ES-I3 (cell line): ENCODE data around the gene MEGF9.

Source experiments
- H3K36me3 ChIP-seq: 2 replicates; pipeline ENCODE4 v1.6.1; 2013; ENCODE audit warnings: mild to moderate bottlenecking, low read length, control low read depth, moderate library complexity; ENCODE audit not compliant: insufficient read depth
- H3K4me1 ChIP-seq: 2 replicates; pipeline ENCODE4 v1.6.1; 2013; ENCODE audit warnings: mild to moderate bottlenecking, control low read depth, low read length; ENCODE audit not compliant: insufficient read depth
- H3K9ac ChIP-seq: 2 replicates; pipeline ENCODE4 v1.6.1; 2013; ENCODE audit warnings: low read depth, mild to moderate bottlenecking, low read length, moderate library complexity
- H3K9me3 ChIP-seq: 2 replicates; pipeline ENCODE4 v1.6.1; 2013; ENCODE audit warnings: mild to moderate bottlenecking, low read length, moderate library complexity; ENCODE audit not compliant: control insufficient read depth, insufficient read depth

Gene MEGF9

GRCh38 chr9:120677965-120678364 lies 36.3 kb downstream of the MEGF9 start:
- Histone ChIP-seq H3K36me3 (no peaks in the 10 kb centered on the region), H3K9ac (no peak overlapping the region), H3K9me3 (no peaks in the 10 kb centered on the region), H3K4me1 (no peaks in the 10 kb centered on the region)

DNA sequence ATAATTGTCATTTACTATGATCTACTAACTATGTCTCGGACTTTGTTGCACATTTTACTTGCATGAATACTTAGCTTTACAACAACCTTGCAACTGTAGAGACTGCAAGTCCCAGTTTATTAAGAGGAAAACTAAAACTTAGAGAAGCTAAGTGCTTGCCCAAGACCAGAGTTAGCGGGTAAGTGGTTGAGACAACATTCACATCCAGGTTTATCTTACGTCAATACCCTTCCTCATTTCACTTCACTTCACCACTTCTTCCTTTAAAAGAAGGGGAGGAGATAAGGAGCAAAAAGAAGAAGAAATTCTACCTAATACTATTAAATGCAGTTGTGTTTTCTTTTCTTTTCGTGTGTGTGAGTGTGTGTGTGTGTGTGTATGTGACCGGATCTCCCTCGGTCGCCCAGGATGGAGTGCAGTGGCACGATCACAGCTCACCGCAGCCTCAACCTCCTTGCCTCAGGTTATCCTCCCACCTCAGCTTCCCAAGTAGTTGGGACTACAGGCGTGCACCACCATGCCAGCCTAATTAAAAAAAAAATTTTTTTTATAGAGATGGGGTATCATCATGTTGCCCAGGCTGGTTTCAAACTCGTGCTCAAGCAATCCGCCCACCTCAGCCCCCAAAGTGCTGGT lies 37.4 kb downstream of the MEGF9 start:
- H3K9ac ChIP-seq = no peak overlapping the region
- H3K9me3 ChIP-seq = no peaks in the 10 kb centered on the region
- H3K4me1 ChIP-seq = no peaks in the 10 kb centered on the region
- H3K36me3 ChIP-seq = no peaks in the 10 kb centered on the region

- Histone ChIP-seq H3K9ac (no peak overlapping the region), H3K36me3 (no peaks in the 10 kb centered on the region), H3K9me3 (no peaks in the 10 kb centered on the region), H3K4me1 (no peaks in the 10 kb centered on the region)
These were observed 45.9 kb downstream of the MEGF9 start for GRCh38 chr9:120668399-120668798.

- H3K9ac ChIP-seq = no peak overlapping the region
- H3K9me3 ChIP-seq = no peaks in the 10 kb centered on the region
- H3K4me1 ChIP-seq = no peaks in the 10 kb centered on the region
- no peaks in the 10 kb centered on the region for H3K36me3 ChIP-seq
These were observed 50.3 kb downstream of the MEGF9 start for GRCh38 chr9:120663950-120664349.

DNA sequence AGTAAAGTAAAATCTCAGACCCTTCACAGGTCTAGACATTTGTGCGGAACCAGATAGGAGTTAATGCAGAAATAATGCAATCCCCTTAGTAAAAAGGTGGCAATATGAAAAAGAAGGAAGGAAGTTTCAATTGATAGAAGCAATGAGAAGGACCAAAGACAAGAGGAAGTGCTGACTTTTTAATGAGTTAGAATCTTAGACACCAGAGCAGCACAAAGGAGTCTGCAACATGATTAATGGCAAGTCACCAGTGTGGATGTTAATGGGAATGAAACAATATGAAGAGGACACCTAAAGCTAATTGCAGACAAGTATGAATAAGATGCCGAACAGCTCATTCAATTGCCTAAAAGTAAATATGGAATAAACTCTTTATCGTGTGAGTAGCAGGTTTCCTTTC lies 50.9 kb downstream of the MEGF9 start:
- Histone ChIP-seq H3K9me3 (no peaks in the 10 kb centered on the region), H3K36me3 (no peaks in the 10 kb centered on the region), H3K9ac (no peak overlapping the region), H3K4me1 (no peaks in the 10 kb centered on the region)

GRCh38 chr9:120662513-120662912 lies 51.8 kb downstream of the MEGF9 start:
- no peaks in the 10 kb centered on the region for H3K9me3 ChIP-seq
- no peak overlapping the region for H3K9ac ChIP-seq
- no peaks in the 10 kb centered on the region for H3K36me3 ChIP-seq
- H3K4me1 ChIP-seq = no peaks in the 10 kb centered on the region

GRCh38 chr9:120659676-120660075 lies 54.6 kb downstream of the MEGF9 start:
- Histone ChIP-seq H3K9me3 (no peaks in the 10 kb centered on the region), H3K36me3 (no peaks in the 10 kb centered on the region), H3K9ac (no peak overlapping the region), H3K4me1 (no peaks in the 10 kb centered on the region)

DNA sequence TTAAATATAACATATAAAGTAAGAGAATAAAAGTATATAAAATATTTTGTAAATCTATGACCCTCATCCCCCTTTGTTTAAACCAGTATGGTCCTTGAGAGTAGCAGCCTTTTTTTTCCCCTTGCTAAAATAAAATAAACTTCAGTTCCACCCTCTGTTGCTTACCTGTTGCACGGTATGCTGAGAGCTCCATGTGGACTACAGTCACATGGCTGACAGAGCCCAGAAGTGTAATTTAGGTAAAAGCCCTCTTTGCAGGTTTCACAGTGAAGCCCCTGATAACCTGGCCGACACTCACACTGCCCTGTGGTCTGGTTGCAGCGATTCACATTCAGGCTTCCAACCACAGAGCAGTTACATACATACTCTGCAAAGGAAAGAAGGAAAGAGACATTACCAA lies 55.1 kb downstream of the MEGF9 start:
- Histone ChIP-seq H3K4me1 (no peaks in the 10 kb centered on the region), H3K9me3 (no peaks in the 10 kb centered on the region), H3K36me3 (no peaks in the 10 kb centered on the region), H3K9ac (no peak overlapping the region)

DNA sequence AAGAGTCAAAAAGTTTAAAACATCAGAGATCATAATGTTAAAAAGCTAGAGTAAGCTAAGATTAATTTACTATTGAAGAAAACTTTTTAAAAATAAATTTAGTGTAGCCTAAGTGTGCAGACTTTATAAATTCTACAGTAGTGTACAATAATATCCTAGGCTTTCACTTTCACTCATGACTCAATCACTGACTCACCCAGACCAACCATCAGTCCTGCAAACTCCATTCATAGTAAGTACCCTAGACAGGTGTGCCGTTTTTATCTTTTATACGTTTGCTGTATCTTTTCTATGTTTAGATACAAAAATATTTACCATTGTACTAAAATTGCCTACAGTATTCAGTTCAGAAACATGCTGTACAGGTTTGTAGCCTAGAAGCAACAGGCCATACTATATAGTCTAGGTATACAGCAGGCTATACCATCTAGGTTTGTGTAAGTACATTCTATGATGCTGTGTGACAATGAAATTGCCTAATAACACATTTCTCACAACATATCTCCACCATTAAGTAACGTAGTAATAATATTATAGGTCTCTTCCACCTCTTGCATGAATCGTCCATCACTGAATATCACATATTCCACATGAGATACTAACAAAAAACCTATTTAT lies 59.2 kb downstream of the MEGF9 start:
- Histone ChIP-seq H3K9me3 (no peaks in the 10 kb centered on the region), H3K9ac (no peak overlapping the region), H3K36me3 (no peaks in the 10 kb centered on the region), H3K4me1 (no peaks in the 10 kb centered on the region)

DNA sequence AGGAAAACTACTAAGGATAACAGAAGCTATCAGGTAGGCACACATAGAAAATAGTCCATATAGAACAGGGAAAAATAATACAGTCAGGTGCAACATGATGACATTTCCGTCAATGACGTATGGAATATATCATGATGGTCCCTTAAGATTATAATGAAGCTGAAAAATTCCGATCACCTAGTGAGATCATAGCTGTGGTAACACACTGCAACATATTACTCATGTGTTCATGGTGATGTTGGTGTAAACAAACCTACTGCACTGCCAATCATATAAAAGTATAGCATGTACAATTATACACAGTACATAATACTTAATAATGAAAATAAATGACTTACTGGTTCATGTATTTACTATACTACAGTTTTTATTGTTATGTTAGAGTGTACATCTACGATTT lies 60.0 kb downstream of the MEGF9 start:
- Histone ChIP-seq H3K4me1 (no peaks in the 10 kb centered on the region), H3K9me3 (no peaks in the 10 kb centered on the region), H3K9ac (no peak overlapping the region), H3K36me3 (no peaks in the 10 kb centered on the region)

GRCh38 chr9:120653762-120654161 lies 60.5 kb downstream of the MEGF9 start:
- no peaks in the 10 kb centered on the region for H3K36me3 ChIP-seq
- no peaks in the 10 kb centered on the region for H3K4me1 ChIP-seq

GRCh38 chr9:120652934-120653333 lies 61.3 kb downstream of the MEGF9 start:
- no peaks in the 10 kb centered on the region for H3K36me3 ChIP-seq
- no peak overlapping the region for H3K9ac ChIP-seq
- H3K9me3 ChIP-seq = no peaks in the 10 kb centered on the region
- H3K4me1 ChIP-seq = no peaks in the 10 kb centered on the region

More at GRCh38 chr9:120653762-120654161, 60.5 kb downstream of the MEGF9 start:
- Histone ChIP-seq H3K9ac (no peak overlapping the region), H3K9me3 (no peaks in the 10 kb centered on the region)

DNA sequence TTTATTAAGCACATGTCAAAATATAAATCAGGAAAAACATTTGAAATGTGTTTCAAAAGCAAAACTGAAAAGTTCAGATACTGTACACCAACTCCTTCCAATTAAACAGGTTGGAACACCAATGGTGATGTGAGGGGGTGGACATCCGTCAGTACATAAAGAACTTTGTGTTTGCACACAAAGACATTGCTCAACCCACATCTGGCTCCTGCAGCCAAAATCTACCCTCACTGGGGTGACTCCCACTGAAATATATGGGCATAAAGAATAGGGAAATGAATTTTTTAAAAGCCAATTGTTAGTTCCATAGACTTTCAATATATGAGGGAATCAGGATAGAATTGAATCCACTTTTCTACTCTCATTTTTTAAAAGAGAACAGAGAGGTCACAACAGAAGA lies 63.9 kb downstream of the MEGF9 start:
- no peaks in the 10 kb centered on the region for H3K4me1 ChIP-seq
- no peak overlapping the region for H3K9ac ChIP-seq
- no peaks in the 10 kb centered on the region for H3K9me3 ChIP-seq
- no peaks in the 10 kb centered on the region for H3K36me3 ChIP-seq

DNA sequence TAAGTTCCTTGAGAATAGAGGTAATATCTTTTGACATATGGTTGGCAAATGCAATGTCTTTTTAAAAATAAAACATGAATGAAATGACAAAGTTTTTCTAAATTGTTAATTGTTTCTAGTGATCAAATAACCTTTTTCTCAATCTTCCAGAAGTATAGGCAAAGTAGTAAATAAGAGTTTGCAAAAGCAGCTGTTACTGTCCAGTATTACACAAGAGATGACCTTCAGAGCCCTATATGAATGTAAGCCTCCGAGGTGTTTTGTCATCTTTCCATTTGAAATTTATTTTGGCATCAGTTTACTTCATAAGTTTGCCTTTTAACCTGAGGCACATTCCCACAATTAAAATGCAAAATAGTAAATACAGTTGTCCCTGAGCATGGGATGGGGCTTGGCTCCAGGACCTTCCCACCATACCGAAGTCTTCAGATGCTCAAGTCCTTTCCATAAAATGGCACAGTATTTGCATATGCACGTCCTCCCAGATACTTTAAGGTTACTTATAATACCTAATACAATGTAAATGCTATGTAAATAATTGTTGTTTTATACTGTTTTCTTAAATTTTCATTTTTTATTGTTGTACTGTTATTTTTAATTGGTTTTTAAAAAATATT lies 65.6 kb downstream of the MEGF9 start:
- H3K9ac ChIP-seq = no peak overlapping the region
- no peaks in the 10 kb centered on the region for H3K4me1 ChIP-seq
- H3K9me3 ChIP-seq = no peaks in the 10 kb centered on the region
- no peaks in the 10 kb centered on the region for H3K36me3 ChIP-seq

GRCh38 chr9:120646948-120647347 lies 67.3 kb downstream of the MEGF9 start:
- no peak overlapping the region for H3K9ac ChIP-seq
- H3K4me1 ChIP-seq = peaks cover 4% of the 10 kb centered on the region; the same call in 1 of the 2 replicates
- no peaks in the 10 kb centered on the region for H3K36me3 ChIP-seq
- H3K9me3 ChIP-seq = no peaks in the 10 kb centered on the region
